Mesothelial cell of epicardium (in vitro differentiated cells): ENCODE measurements around the gene RSRP1. TPM values are rescaled to one million over a fixed set of nuclear protein-coding genes. Genes with fewer than 3 reads are reported as not detected.

Experiments used
- DNase-seq, 2 experiments: peaks; one replicate each; pipeline ENCODE4 v3.0.0; 2021; ENCODE audit warnings: low spot score in 2 of 2; ENCODE audit not compliant: unreplicated experiment in 2 of 2
- H3K27ac Mint-ChIP-seq: 2 replicates; pipeline ENCODE4 v1.8.0; 2021; ENCODE audit warnings: mixed read lengths
- H3K27me3 Mint-ChIP-seq: 2 replicates; pipeline ENCODE4 v1.8.0; 2021; ENCODE audit warnings: low read depth, mixed read lengths
- H3K36me3 Mint-ChIP-seq: 2 replicates; pipeline ENCODE4 v1.8.0; 2021; ENCODE audit warnings: mixed read lengths
- H3K4me1 Mint-ChIP-seq: 2 replicates; pipeline ENCODE4 v1.8.0; 2021; ENCODE audit warnings: mixed read lengths
- H3K4me3 Mint-ChIP-seq: 2 replicates; pipeline ENCODE4 v1.8.0; 2021; ENCODE audit warnings: mild to moderate bottlenecking, moderate library complexity, mixed read lengths
- H3K9me3 Mint-ChIP-seq: 2 replicates; pipeline ENCODE4 v1.8.0; 2021; ENCODE audit warnings: mixed read lengths
- CTCF ChIP-seq: fragments of 200-600 bp; sonication (generic); IDR thresholded peaks from one replicate; pipeline ENCODE4 v1.5.0; 2021; ENCODE audit warnings: antibody characterized with exemption; ENCODE audit not compliant: unreplicated experiment
- total RNA-seq: library from RNA; stranded (reverse); gene quantifications from 3 replicates; pipeline ENCODE4 v1.2.1, GENCODE V29; 2021

RSRP1 gene
- total RNA-seq, 1 donor from 2014 or later: 150 TPM

- no peak for TF ChIP-seq CTCF
- Mint-ChIP-seq H3K4me3 (no peak overlapping the region), H3K4me1 (peaks cover 24% of the 10 kb centered on the region), H3K36me3 (no peaks in the 10 kb centered on the region), H3K27me3 (no peaks in the 10 kb centered on the region), H3K27ac (peak overlapping the region; percentile 1), H3K9me3 (no peaks in the 10 kb centered on the region)
- DNase-seq: no peak
Measured at GRCh38 chr1:25194054-25194453, 53.2 kb downstream of the RSRP1 start.

- no peak overlapping the region for H3K27ac Mint-ChIP-seq
- no peak for DNase-seq
- peaks cover 18% of the 10 kb centered on the region for H3K4me1 Mint-ChIP-seq
- no peak for TF ChIP-seq CTCF
- no peak overlapping the region for H3K4me3 Mint-ChIP-seq
- H3K27me3 Mint-ChIP-seq: no peaks in the 10 kb centered on the region
- H3K9me3 Mint-ChIP-seq: no peaks in the 10 kb centered on the region
- H3K36me3 Mint-ChIP-seq: no peaks in the 10 kb centered on the region
Measured at GRCh38 chr1:25193229-25193628, 54.0 kb downstream of the RSRP1 start.

Other genes with a start within 250 kb of the RSRP1 start
- 32.3 to 37.7 TPM (median 36.9 TPM) in 3 replicates for gene SYF2, start 15.0 kb downstream of the RSRP1 start, total RNA-seq
- not detected in 3 replicates for gene RHD, start 25.1 kb upstream of the RSRP1 start, total RNA-seq
- 66.1 to 70.6 TPM (median 67.2 TPM) in 3 replicates for gene TMEM50A, start 90.9 kb upstream of the RSRP1 start, total RNA-seq
- 0.72 to 0.86 TPM (median 0.75 TPM) in 3 replicates for gene RHCE, start 173.4 kb upstream of the RSRP1 start, total RNA-seq
- gene MACO1, start 183.4 kb upstream of the RSRP1 start, total RNA-seq: 26.9 to 27.9 TPM (median 27.3 TPM) in 3 replicates